Nephron progenitor cell (in vitro differentiated cells): Measurements from ENCODE around the gene TEP1.
A peak's percentile ranks its signal among the peaks of the same experiment; 100 is the strongest.

Experiments used
- DNase-seq: peaks from one replicate; pipeline ENCODE4 v3.0.0; 2021
- H3K27ac Mint-ChIP-seq: 2 replicates; pipeline ENCODE4 v1.8.0; 2021; ENCODE audit warnings: mild to moderate bottlenecking, moderate library complexity, mixed read lengths
- H3K27me3 Mint-ChIP-seq: 2 replicates; pipeline ENCODE4 v1.8.0; 2021; ENCODE audit warnings: mild to moderate bottlenecking, low read depth, mixed read lengths; ENCODE audit not compliant: poor library complexity
- H3K36me3 Mint-ChIP-seq: 2 replicates; pipeline ENCODE4 v1.8.0; 2021; ENCODE audit warnings: low read depth, mixed read lengths
- H3K4me1 Mint-ChIP-seq: 2 replicates; pipeline ENCODE4 v1.8.0; 2021; ENCODE audit warnings: mixed read lengths
- H3K4me3 Mint-ChIP-seq: 2 replicates; pipeline ENCODE4 v1.8.0; 2021; ENCODE audit warnings: mild to moderate bottlenecking, moderate library complexity, mixed read lengths
- H3K9me3 Mint-ChIP-seq: 2 replicates; pipeline ENCODE4 v1.8.0; 2021; ENCODE audit warnings: mild to moderate bottlenecking, moderate library complexity, mixed read lengths
- CTCF ChIP-seq: fragments of 200-600 bp; sonication (generic); IDR thresholded peaks from 2 replicates; pipeline ENCODE4 v1.5.0; 2021; ENCODE audit warnings: antibody characterized with exemption

Gene TEP1

GRCh38 chr14:20334017-20334416 lies 79.3 kb downstream of the TEP1 start:
- Mint-ChIP-seq H3K27ac (no peak overlapping the region), H3K27me3 (peaks cover 7% of the 10 kb centered on the region), H3K4me1 (peaks cover 30% of the 10 kb centered on the region), H3K9me3 (no peaks in the 10 kb centered on the region), H3K4me3 (peak overlapping the region; percentile 97), H3K36me3 (peaks cover 11% of the 10 kb centered on the region)
- no peak for DNase-seq
- no peak for TF ChIP-seq CTCF

- Mint-ChIP-seq H3K27me3 (peaks cover 6% of the 10 kb centered on the region), H3K9me3 (no peaks in the 10 kb centered on the region), H3K36me3 (peaks cover 16% of the 10 kb centered on the region), H3K27ac (no peak overlapping the region), H3K4me3 (peak overlapping the region; percentile 97), H3K4me1 (peaks cover 30% of the 10 kb centered on the region)
- DNase-seq: no peak
- no peak for TF ChIP-seq CTCF
These were observed 79.8 kb downstream of the TEP1 start for GRCh38 chr14:20333494-20333841.

- H3K4me3 Mint-ChIP-seq: peak within 1 kb of the TSS; percentile 97
- H3K27me3 Mint-ChIP-seq: peaks cover 6% of the 10 kb centered on the region
- TF ChIP-seq CTCF: no peak
- peaks cover 16% of the 10 kb centered on the region for H3K36me3 Mint-ChIP-seq
- peak within 1 kb of the TSS; percentile 98 for H3K27ac Mint-ChIP-seq
- DNase-seq: peak; percentile 38
- H3K9me3 Mint-ChIP-seq: no peaks in the 10 kb centered on the region
- peaks cover 30% of the 10 kb centered on the region for H3K4me1 Mint-ChIP-seq
These were observed 80.4 kb downstream of the TEP1 start, which contains the start of gene CCNB1IP1 for GRCh38 chr14:20332788-20333493. Gene CCNB1IP1 (minus strand): TSS chr14:20333279. CDS start chr14:20316523, 16,756 bp downstream.

- Mint-ChIP-seq H3K27me3 (peaks cover 6% of the 10 kb centered on the region), H3K4me3 (peak overlapping the region; percentile 97), H3K9me3 (no peaks in the 10 kb centered on the region), H3K27ac (peak overlapping the region; percentile 98), H3K36me3 (peaks cover 20% of the 10 kb centered on the region), H3K4me1 (peaks cover 35% of the 10 kb centered on the region)
- no peak for DNase-seq
- no peak for TF ChIP-seq CTCF
These were observed 80.9 kb downstream of the TEP1 start for GRCh38 chr14:20332431-20332787.

- no peaks in the 10 kb centered on the region for H3K9me3 Mint-ChIP-seq
- no peak for DNase-seq
- H3K4me3 Mint-ChIP-seq: peak overlapping the region; percentile 97
- TF ChIP-seq CTCF: no peak
- peaks cover 32% of the 10 kb centered on the region for H3K36me3 Mint-ChIP-seq
- H3K27me3 Mint-ChIP-seq: peaks cover 2% of the 10 kb centered on the region
- H3K4me1 Mint-ChIP-seq: peaks cover 37% of the 10 kb centered on the region
- peak overlapping the region; percentile 62 for H3K27ac Mint-ChIP-seq
These were observed 82.2 kb downstream of the TEP1 start for GRCh38 chr14:20331053-20331613.

- H3K36me3 Mint-ChIP-seq: peaks cover 42% of the 10 kb centered on the region
- peaks cover 37% of the 10 kb centered on the region for H3K4me1 Mint-ChIP-seq
- no peak overlapping the region for H3K27ac Mint-ChIP-seq
- no peaks in the 10 kb centered on the region for H3K27me3 Mint-ChIP-seq
- no peaks in the 10 kb centered on the region for H3K9me3 Mint-ChIP-seq
- TF ChIP-seq CTCF: no peak
- no peak for DNase-seq
- no peak overlapping the region for H3K4me3 Mint-ChIP-seq
These were observed 83.9 kb downstream of the TEP1 start for GRCh38 chr14:20329355-20329754.
